GM13976 (cell line): ENCODE results near the gene PAPSS1.

ENCODE experiments used
- DNase-seq: peaks from one replicate; pipeline ENCODE4 v3.0.0; 2012; ENCODE audit warnings: low spot score
- CTCF ChIP-seq: IDR thresholded peaks from 2 replicates; pipeline ENCODE4 v1.5.1; 2012; ENCODE audit warnings: borderline replicate concordance, mild to moderate bottlenecking; ENCODE audit not compliant: insufficient read depth; ENCODE audit errors: extremely low read depth, missing control alignments, control extremely low read depth
- in situ Hi-C: fragments of 300-500 bp; cut with MboI; formaldehyde crosslinking; loops from one replicate; pipeline ENCODE4 v1.12.0; 2022; ENCODE audit warnings: low sequenced_read_pairs, mixed read lengths, inconsistent platforms; ENCODE audit not compliant: unreplicated experiment

The PAPSS1 gene

GRCh38 chr4:107712236-107712635 is 7.8 kb downstream of the PAPSS1 start:
- no peak for TF ChIP-seq CTCF
- no peak for DNase-seq
- in situ Hi-C loops, result no loop called here

- DNase-seq, result no peak
- in situ Hi-C loops, result no loop called here
- no peak for TF ChIP-seq CTCF
Measured at GRCh38 chr4:107711831-107712230, 8.2 kb downstream of the PAPSS1 start.

GRCh38 chr4:107710493-107711459 is 9.3 kb downstream of the PAPSS1 start:
- in situ Hi-C loops, result no loop called here
- no peak for TF ChIP-seq CTCF
- no peak for DNase-seq

GRCh38 chr4:107709916-107710315 is 10.1 kb downstream of the PAPSS1 start:
- DNase-seq, result no peak

GRCh38 chr4:107708225-107708624 is 11.8 kb downstream of the PAPSS1 start:
- DNase-seq, result no peak
- no peak for TF ChIP-seq CTCF
- in situ Hi-C loops, result no loop called here

More at GRCh38 chr4:107709916-107710315, 10.1 kb downstream of the PAPSS1 start:
- in situ Hi-C loops, result no loop called here
- TF ChIP-seq CTCF, result no peak

GRCh38 chr4:107705742-107706556 is 14.1 kb downstream of the PAPSS1 start:
- no peak for DNase-seq
- TF ChIP-seq CTCF, result no peak
- in situ Hi-C loops, result no loop called here
